Measurements from ENCODE around the gene BNC2.
"Not testable (repeated sequence)": the region's sequence is repeated elsewhere in the genome, so short reads cannot be mapped to it uniquely, and the experiment has no call there.

The BNC2 gene

DNA sequence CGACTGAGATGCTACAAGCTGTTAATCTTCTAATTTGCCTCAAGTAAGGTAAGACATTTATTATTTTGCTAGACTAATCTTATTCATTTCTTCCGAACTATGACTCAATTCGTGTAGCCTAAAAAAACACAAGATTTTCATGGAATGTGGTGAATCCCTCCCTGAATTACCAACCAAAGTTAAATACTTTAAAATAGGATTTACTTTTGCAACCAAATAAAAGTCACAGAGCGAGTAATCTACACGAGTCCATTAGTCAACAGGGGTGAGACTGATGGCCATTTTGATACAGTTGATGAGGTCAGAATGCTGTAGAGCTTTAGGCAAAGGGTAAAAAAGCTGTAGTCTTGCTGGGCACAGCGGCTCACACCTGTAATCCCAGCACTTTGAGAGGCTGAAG is 13.1 kb upstream of the BNC2 start:
- no peaks in the 10 kb centered on the region for H4K20me1 ChIP-seq (ENCODE audit: insufficient read depth, low read length, poor library complexity, severe bottlenecking)
- no peaks in the 10 kb centered on the region for H3K9me3 ChIP-seq (ENCODE audit: insufficient read depth, low read depth, low read length)
- no peak overlapping the region for H3K9ac ChIP-seq (ENCODE audit: low read depth, low read length, poor library complexity, severe bottlenecking)
- H3K4me3 ChIP-seq (ENCODE audit: low read length, poor library complexity, severe bottlenecking), result no peak overlapping the region
- peak overlapping the region; percentile 84 for H3K4me2 ChIP-seq (ENCODE audit: low read depth, low read length, poor library complexity, severe bottlenecking)
- TF ChIP-seq EZH2phosphoT487 (IDR thresholded peaks at IDR 0.05; ENCODE audit: borderline replicate concordance) (no peak), CTCF (conservative IDR thresholded peaks at IDR 0.05; ENCODE audit: low read length) (no peak)
- no peaks in the 10 kb centered on the region for H3K36me3 ChIP-seq (ENCODE audit: insufficient read depth, low read length)
- no peaks in the 10 kb centered on the region for H3K9me2 ChIP-seq (replicated peaks; ENCODE audit: low read depth, low read length)
- no peaks in the 10 kb centered on the region for H3K79me2 ChIP-seq (ENCODE audit: insufficient read depth, low read length)
- H2AFZ ChIP-seq (ENCODE audit: low read length), result no peak overlapping the region
- no peaks in the 10 kb centered on the region for H3K27me3 ChIP-seq (ENCODE audit: insufficient read depth, low read length, poor library complexity, severe bottlenecking)
- H3K4me1 ChIP-seq (ENCODE audit: insufficient read depth, low read length, poor library complexity, severe bottlenecking), result peaks cover 71% of the 10 kb centered on the region
- H3F3A ChIP-seq (ENCODE audit: low read depth), result peaks cover 10% of the 10 kb centered on the region; the same call in 1 of the 2 replicates

DNA sequence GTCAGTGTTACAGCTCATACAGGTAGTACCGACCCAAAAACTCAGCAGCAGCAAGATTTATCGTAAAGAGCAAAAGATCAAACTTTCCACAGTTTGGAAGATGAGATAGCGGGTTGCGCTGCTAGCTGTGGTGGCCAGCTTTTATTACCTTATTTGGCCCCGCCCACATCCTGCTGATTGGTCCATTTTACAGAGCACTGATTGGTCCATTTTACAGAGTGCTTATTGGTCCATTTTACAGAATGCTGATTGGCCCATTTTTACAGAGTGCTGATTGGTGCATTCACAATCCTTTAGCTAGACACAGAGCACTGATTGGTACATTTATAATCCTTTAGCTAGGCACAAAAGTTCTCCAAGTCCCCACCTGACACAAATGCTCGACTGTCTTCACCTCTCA is 12.0 kb upstream of the BNC2 start:
- not testable (repeated sequence) for H3K36me3 ChIP-seq (ENCODE audit: insufficient read depth, low read length); H3K9me3 ChIP-seq (ENCODE audit: insufficient read depth, low read depth, low read length); H3K79me2 ChIP-seq (ENCODE audit: insufficient read depth, low read length); H2AFZ ChIP-seq (ENCODE audit: low read length); H3K4me2 ChIP-seq (ENCODE audit: low read depth, low read length, poor library complexity, severe bottlenecking); H3K9me2 ChIP-seq (replicated peaks; ENCODE audit: low read depth, low read length); H3K9ac ChIP-seq (ENCODE audit: low read depth, low read length, poor library complexity, severe bottlenecking); H3K27me3 ChIP-seq (ENCODE audit: insufficient read depth, low read length, poor library complexity, severe bottlenecking); H4K20me1 ChIP-seq (ENCODE audit: insufficient read depth, low read length, poor library complexity, severe bottlenecking); H3K4me3 ChIP-seq (ENCODE audit: low read length, poor library complexity, severe bottlenecking)
- peaks cover 65% of the 10 kb centered on the region for H3K4me1 ChIP-seq (ENCODE audit: insufficient read depth, low read length, poor library complexity, severe bottlenecking)
- peaks cover 10% of the 10 kb centered on the region; the same call in 1 of the 2 replicates for H3F3A ChIP-seq (ENCODE audit: low read depth)

- H3F3A ChIP-seq (ENCODE audit: low read depth), result peaks cover 4% of the 10 kb centered on the region; the same call in 1 of the 2 replicates
- peak overlapping the region; percentile 48 for H3K4me2 ChIP-seq (ENCODE audit: low read depth, low read length, poor library complexity, severe bottlenecking)
- H4K20me1 ChIP-seq (ENCODE audit: insufficient read depth, low read length, poor library complexity, severe bottlenecking), result no peaks in the 10 kb centered on the region
- H2AFZ ChIP-seq (ENCODE audit: low read length), result no peak overlapping the region
- H3K36me3 ChIP-seq (ENCODE audit: insufficient read depth, low read length), result no peaks in the 10 kb centered on the region
- H3K4me3 ChIP-seq (ENCODE audit: low read length, poor library complexity, severe bottlenecking), result no peak overlapping the region
- no peaks in the 10 kb centered on the region for H3K9me2 ChIP-seq (replicated peaks; ENCODE audit: low read depth, low read length)
- TF ChIP-seq CTCF (conservative IDR thresholded peaks at IDR 0.05; ENCODE audit: low read length) (no peak), EZH2phosphoT487 (IDR thresholded peaks at IDR 0.05; ENCODE audit: borderline replicate concordance) (no peak)
- no peaks in the 10 kb centered on the region for H3K79me2 ChIP-seq (ENCODE audit: insufficient read depth, low read length)
- H3K27me3 ChIP-seq (ENCODE audit: insufficient read depth, low read length, poor library complexity, severe bottlenecking), result no peaks in the 10 kb centered on the region
- H3K4me1 ChIP-seq (ENCODE audit: insufficient read depth, low read length, poor library complexity, severe bottlenecking), result peaks cover 41% of the 10 kb centered on the region
- no peak overlapping the region for H3K9ac ChIP-seq (ENCODE audit: low read depth, low read length, poor library complexity, severe bottlenecking)
- H3K9me3 ChIP-seq (ENCODE audit: insufficient read depth, low read depth, low read length), result no peaks in the 10 kb centered on the region
Observed at GRCh38 chr9:16879416-16879815, 8.9 kb upstream of the BNC2 start.

DNA sequence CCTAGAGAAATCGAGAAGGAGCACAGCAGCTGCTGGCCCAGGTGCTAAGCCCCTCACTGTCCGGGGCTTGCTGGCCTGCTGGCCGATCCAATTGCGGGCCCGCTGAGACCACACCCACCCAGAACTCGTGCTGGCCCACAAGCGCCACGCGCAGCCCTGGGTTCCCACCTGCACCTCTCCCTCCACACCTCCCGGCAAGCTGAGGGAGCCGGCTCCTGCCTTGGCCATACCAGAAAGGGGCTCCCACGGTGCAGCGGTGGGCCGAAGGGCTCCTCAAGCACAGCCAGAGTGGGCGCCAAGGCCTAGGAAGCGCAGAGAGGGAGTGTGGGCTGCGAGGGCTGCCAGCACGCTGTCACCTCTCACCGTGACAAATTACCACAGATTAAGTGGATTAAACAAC is 6.8 kb upstream of the BNC2 start:
- no peaks in the 10 kb centered on the region for H3K9me3 ChIP-seq (ENCODE audit: insufficient read depth, low read depth, low read length)
- TF ChIP-seq EZH2phosphoT487 (IDR thresholded peaks at IDR 0.05; ENCODE audit: borderline replicate concordance) (no peak), CTCF (conservative IDR thresholded peaks at IDR 0.05; ENCODE audit: low read length) (no peak)
- H3F3A ChIP-seq (ENCODE audit: low read depth), result no peaks in the 10 kb centered on the region; the same call in 1 of the 2 replicates
- H3K9me2 ChIP-seq (replicated peaks; ENCODE audit: low read depth, low read length), result no peaks in the 10 kb centered on the region
- peaks cover 28% of the 10 kb centered on the region for H3K4me1 ChIP-seq (ENCODE audit: insufficient read depth, low read length, poor library complexity, severe bottlenecking)
- H3K27me3 ChIP-seq (ENCODE audit: insufficient read depth, low read length, poor library complexity, severe bottlenecking), result no peaks in the 10 kb centered on the region
- no peak overlapping the region for H2AFZ ChIP-seq (ENCODE audit: low read length)
- no peaks in the 10 kb centered on the region for H3K36me3 ChIP-seq (ENCODE audit: insufficient read depth, low read length)
- H3K4me3 ChIP-seq (ENCODE audit: low read length, poor library complexity, severe bottlenecking), result no peak overlapping the region
- no peaks in the 10 kb centered on the region for H3K79me2 ChIP-seq (ENCODE audit: insufficient read depth, low read length)
- no peak overlapping the region for H3K9ac ChIP-seq (ENCODE audit: low read depth, low read length, poor library complexity, severe bottlenecking)
- no peaks in the 10 kb centered on the region for H4K20me1 ChIP-seq (ENCODE audit: insufficient read depth, low read length, poor library complexity, severe bottlenecking)
- no peak overlapping the region for H3K4me2 ChIP-seq (ENCODE audit: low read depth, low read length, poor library complexity, severe bottlenecking)

Data from Loucy (cell line).